SK-N-DZ (cell line): ENCODE results near the gene RIN2. TPM values are rescaled to one million over a fixed set of nuclear protein-coding genes. Genes with fewer than 3 reads are reported as not detected.

ENCODE experiments used
- DNase-seq: peaks from one replicate; pipeline ENCODE4 v3.0.0-alpha.2; 2015; ENCODE audit warnings: low spot score
- polyA plus RNA-seq, 2 experiments: library from polyadenylated mRNA; depleted of rRNA; stranded (reverse); fragments of >200 nt; gene quantifications; 2 replicates each; pipeline ENCODE4 v1.2.3, GENCODE V29; 2014

RIN2 gene, protein sequence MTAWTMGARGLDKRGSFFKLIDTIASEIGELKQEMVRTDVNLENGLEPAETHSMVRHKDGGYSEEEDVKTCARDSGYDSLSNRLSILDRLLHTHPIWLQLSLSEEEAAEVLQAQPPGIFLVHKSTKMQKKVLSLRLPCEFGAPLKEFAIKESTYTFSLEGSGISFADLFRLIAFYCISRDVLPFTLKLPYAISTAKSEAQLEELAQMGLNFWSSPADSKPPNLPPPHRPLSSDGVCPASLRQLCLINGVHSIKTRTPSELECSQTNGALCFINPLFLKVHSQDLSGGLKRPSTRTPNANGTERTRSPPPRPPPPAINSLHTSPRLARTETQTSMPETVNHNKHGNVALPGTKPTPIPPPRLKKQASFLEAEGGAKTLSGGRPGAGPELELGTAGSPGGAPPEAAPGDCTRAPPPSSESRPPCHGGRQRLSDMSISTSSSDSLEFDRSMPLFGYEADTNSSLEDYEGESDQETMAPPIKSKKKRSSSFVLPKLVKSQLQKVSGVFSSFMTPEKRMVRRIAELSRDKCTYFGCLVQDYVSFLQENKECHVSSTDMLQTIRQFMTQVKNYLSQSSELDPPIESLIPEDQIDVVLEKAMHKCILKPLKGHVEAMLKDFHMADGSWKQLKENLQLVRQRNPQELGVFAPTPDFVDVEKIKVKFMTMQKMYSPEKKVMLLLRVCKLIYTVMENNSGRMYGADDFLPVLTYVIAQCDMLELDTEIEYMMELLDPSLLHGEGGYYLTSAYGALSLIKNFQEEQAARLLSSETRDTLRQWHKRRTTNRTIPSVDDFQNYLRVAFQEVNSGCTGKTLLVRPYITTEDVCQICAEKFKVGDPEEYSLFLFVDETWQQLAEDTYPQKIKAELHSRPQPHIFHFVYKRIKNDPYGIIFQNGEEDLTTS
- not detected in 2 replicates for polyA plus RNA-seq (2014; cell fraction: cytosol; rRNA removed)
- polyA plus RNA-seq (2014; cell fraction: nucleus; rRNA removed) = not detected in 2 replicates

DNA sequence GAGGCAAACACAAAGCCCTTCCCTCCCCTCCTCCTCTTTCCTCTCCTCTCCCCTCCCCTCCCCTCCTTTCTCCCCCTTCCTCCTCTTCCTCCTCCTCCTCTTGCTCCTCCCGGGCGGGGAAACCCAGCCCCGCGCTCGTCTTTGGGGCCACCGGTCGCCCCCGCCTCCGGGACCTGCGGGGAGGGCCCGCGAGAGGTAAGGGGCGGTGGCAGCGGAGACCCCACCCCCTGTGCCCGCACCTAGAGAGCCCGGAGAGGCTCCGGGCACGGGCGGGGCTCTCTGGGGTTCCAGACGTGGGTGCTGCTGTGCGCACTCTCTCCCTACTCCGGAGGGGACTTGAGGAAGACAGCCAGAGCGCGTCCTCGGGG is at the start of gene RIN2:
Gene RIN2, plus strand, starts transcription at position 126 of the 368 bp plus-strand sequence. CDS start 131,344 bp downstream, outside the sequence.
- DNase-seq = no peak

DNA sequence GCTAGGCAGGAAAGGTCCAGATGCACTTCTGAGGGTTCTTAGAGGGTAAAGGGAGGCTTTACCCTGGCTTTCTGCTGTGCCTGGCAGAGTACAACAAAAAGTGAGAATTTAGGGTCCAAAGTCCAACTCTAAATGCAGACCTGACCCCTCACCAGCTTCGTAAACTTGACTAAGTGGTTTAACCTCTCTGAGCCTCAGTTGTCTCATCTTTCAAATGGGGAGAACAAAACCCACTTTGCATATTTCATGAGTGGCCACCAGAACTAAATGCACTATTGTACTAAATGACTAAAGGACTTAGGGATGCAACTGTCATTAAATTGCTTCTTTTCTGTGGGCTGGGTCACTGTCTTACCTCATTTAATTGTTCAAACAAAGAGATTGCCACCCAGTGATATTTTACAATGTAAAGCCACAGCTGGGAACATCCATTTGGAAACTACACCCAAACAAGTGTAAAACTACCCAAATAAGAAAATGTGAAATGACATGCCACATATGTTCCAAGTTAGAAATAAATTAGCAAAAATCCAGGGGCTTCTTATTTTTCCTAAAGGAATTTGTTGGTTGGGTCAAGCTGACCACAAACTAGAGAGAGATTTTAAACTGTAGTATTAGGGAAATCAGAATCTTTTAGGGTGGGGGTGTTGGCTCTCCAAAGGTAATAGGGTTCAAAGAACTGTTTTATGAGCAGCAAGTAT is 48.3 kb upstream of the RIN2 start:
- DNase-seq = no peak

DNA sequence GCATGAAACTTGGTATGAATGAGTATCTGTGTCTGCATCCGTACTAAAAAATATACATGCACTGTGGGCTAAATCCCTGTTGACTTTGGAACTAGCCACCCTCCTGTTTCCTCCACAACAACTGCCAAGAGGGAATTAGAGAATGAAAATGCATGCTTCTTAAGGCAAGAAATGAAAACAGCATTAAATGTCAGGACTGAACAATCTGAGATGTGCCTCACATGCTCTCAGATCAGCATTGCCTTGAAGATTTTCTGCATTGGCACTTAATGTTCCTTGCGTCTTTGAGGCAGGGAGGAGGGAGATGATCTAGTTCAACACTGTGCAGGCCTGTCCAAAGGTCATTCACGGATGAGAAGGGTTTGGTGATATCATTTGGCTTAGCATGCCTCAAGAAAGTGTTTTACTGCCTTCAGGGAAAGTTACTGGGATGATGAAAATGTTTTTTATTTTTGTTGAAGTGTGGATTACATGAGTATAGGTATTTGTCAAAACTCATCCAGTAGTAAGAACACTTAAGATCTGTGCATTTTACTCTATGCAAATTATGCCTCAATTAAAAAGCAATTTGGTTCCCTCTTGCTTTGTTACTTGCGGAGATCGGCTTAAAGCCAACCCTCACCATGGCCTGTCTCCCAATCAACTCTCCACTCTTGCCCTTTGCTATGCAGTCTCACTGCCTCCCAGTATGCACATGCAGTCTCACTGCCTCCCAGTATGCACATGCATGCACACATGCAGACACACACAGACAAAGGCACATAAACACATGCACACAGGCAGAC is 47.5 kb upstream of the RIN2 start:
- no peak for DNase-seq

DNA sequence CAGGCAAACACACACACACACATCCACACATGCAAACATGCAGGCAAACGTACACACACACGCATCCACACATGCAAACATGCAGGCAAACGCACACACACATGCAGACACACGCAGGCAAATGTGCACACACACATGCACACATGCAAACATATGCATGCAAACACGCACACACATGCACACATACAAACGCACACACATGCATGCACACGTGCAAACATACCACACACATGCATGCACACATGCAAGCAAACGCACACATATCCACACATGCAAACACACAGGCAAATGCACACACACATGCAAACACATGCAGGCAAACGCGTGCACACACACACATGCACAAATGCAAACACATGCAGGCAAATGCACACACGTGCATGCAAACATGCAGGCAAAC is 46.9 kb upstream of the RIN2 start:
- DNase-seq = no peak

DNA sequence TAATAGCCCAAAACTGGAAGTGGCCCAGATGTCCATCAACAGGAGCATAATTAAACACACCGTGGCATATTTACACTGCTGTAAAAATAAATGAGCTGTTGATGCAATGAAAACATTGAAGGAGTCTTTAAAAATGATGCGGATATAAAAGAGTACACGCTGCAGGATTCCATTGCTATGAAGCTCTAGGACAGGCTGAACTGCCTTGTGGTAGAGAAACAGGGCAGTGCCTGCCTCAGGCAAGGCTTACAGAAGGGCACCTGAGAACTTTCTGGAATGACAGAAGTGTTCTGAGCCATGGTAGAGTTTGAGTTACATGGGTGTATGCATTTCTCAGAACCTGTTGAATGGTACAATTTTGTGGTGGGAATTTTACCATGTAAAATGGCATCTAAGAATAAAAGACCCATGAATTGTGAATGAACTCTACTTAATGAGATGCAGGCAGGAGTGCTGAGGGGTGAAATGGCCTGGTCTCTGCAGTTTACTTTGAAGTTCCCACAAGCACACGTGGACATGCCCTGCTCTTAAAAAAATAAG is 45.3 kb upstream of the RIN2 start:
- DNase-seq = no peak

GRCh38 chr20:19713822-19714578 is 44.1 kb upstream of the RIN2 start:
- no peak for DNase-seq

DNA sequence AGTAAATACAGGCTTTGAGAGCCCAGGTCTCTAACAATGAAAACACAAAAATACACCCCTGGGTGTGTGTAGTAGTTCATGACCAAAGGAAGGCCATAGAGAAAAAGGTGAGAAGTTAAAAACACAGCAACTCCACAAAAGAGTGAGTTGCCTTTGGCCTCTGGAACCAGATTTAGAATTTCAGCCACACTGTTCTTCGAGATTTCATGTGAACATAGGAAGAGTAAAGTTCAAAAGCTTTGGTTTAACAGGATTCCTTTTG is 43.5 kb upstream of the RIN2 start:
- no peak for DNase-seq

- DNase-seq = no peak
Measured at GRCh38 chr20:19715986-19716385, 42.1 kb upstream of the RIN2 start.

DNA sequence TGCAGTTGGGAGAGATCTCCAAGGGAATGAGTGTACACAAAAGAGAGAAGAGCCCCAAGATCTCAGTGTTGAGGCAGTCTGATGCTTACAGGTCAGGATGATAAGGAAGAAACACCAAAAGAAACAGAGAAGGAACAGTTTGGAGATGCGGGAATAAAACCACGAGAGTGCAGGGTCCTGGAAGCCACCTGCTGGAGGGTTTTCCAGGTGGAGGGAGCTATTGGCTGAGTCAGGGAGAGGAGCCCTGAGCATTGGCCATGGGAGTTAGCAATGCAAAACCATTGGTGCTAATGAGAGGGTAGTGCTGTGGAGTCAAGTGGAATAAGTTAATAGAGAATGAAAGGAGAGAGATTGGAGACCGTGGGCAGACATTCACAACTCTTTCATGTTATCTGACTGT is 39.2 kb upstream of the RIN2 start:
- DNase-seq = no peak

DNA sequence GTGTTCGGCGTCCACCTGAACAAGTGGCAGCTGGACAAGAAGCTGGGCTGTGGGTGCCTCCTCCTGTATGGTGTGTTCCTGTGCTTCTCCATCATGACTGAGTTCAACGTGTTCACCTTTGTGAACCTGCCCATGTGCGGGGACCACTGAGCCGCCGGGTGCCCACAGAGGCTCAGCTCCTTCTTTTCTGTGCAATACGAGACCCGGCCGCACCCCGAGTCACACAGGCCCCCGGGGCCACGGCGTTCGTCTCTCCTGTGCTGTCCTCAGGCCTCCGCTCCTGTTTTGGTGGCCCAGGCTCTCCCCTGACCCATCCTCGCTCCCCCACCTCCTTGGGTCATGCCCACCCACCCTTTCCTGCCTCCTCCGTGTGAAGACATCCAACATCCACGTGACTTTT is 37.1 kb upstream of the RIN2 start:
- DNase-seq = no peak

- DNase-seq = no peak
Measured at GRCh38 chr20:19723051-19723450, 35.0 kb upstream of the RIN2 start.

DNA sequence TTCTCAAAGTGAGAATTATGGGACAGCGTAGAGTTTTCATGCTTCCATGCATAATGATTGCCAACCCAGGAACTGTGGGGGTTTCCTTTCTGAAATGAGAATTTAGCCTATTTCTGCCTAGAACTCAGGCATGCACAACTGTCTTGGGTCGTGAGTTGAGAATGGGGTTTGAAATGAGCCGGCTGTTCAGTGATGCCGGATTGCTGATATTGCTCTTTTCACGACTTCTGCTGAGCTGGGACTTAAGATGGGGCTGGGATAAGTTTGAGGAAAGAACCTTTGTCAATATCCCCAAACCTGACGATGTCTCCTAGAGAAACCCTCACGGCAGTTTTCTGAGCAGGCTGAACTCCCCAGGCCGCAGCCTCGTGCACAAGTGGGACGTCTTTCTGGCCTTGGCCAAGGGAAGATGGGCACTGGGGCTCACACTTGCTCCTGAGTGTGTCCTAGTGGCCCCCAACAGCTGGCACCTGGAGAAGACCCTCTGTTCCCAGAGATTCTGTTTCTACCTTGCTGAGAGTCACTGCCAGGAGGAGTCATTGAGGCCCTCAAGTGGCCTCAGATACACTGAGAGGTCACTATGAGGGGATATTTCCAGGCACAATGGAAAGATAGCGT is 34.1 kb upstream of the RIN2 start:
- DNase-seq = no peak

- no peak for DNase-seq
Measured at GRCh38 chr20:19725373-19725772, 32.7 kb upstream of the RIN2 start.

DNA sequence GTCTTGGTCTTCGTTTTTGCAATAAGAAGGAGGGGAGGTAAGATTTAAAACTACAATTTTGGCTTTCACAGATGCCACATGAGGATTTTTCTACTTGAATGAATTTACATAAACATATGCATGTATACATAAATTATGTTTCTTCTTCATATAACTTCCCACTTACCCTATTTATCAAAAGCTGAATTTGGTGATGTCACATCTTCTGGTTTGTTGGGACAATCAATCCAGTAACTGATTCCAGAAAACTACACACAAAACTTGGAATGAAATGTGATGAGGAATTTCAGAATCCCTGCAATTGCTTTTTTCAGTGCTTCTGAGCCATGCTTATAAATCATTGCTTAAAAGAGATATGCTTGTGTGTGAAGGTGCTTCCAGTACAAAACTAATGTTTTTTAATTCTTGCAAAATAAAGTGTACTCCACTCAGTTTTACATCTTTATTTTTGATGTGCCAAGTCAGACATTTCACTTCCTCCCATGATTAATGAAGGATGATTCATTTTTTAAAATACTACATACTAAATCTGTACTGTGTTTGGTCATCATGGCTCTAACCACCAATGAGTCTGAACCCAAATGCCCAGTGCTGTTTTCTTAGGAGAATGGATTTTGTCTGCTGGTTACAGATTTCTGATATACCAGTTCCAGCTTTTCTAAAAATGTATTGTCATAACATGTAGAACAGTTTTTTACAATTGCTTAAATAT is 32.1 kb upstream of the RIN2 start:
- no peak for DNase-seq

DNA sequence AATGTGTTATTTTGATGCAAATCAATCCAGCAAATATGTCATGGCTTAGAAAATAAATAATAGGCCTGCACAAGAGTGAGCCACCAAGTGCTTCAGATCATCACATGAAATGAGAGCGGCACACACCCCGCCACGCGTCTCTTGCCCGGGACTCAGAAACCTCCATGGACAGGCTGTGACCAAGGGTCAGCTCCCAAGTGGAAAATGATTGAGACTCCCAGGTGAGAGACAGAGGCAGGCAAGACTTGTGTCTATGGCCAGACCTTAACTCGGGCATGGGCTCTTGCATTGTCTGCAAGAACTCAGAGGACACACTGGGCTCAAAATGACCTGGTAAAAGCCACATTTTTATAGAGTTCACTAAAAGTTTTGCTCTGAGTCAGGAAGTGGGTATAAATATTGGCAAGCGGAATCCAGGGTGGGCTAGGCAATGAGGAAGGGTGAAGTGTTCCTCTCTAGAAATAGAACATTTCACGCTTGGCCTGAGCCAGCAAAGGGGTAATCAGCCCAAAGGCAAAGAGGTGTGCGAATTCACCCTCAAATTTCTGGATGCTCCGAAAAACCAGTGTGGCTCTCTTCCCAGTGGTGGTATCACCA is 30.7 kb upstream of the RIN2 start:
- no peak for DNase-seq

GRCh38 chr20:19729672-19730071 is 28.4 kb upstream of the RIN2 start:
- no peak for DNase-seq

- no peak for DNase-seq
Measured at GRCh38 chr20:19730706-19731105, 27.4 kb upstream of the RIN2 start.

GRCh38 chr20:19734811-19735210 is 23.2 kb upstream of the RIN2 start:
- no peak for DNase-seq

DNA sequence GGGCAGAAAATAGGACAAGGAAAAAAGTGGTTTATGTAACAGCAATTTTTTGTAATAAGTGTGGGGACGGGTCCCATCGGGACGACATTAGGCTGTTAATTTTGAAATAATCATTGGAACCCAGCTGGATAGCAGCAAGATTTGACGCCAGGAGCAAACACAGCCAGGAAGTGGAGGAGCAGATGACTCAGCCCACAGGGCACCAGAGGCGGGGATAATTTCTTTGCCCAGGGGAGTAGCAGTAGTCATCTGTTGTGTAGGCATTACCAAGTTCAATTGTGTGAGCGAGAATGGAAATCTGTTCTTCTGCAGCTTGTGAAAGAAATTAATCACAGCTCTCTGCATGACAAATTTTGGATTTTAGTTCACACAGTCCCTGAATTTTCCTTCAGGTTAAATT is 22.6 kb upstream of the RIN2 start:
- DNase-seq = no peak
